ENCODE results near the gene TMC1. TPM values are rescaled to one million over a fixed set of nuclear protein-coding genes. Genes with fewer than 3 reads are reported as not detected.

Gene TMC1
- total and polyA plus RNA-seq, 2 of the 13 experiments (the other 11 are each of a cell fraction or from before 2014, with no cell fraction given): 0.02 to 0.03 TPM

DNA sequence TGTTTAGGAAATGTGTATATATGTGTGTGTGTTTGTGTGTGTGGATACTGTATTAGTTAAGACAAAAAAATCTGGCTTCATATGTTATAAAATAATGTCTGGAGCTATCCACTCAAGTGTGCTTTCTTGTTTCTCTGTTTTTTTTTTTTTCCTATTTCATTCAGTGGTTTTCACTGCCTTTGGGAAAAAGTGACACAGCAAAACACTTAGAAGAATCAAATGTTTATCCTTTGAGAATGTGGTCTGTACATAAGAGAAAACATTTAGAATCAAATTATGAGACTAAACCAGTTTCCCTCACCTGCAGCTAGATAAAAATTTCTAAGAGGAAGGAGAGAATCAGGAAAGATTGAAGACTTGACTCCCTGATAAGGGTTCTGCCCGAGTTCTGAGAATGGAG, 8.1 kb downstream of the TMC1 start:
- Histone ChIP-seq H3K4me2 (ENCODE audit: low read depth, low read length) (no peak overlapping the region), H2AFZ (ENCODE audit: low read length) (no peak overlapping the region), H3K36me3 (replicated peaks in 1 of 2; ENCODE audit: control insufficient read depth in 1 of 2, insufficient read depth in 2 of 2, low read length in 2 of 2) (no peaks in the 10 kb centered on the region), H3K4me3 (replicated peaks in 1 of 3; ENCODE audit: insufficient read depth in 1 of 3, low read depth in 2 of 3, low read length in 3 of 3) (no peak overlapping the region), H4K20me1 (ENCODE audit: insufficient read depth, low read length) (no peaks in the 10 kb centered on the region), H3K27me3 (ENCODE audit: control insufficient read depth in 1 of 2, insufficient read depth in 2 of 2, low read length in 2 of 2) (no peaks in the 10 kb centered on the region), H3K79me2 (ENCODE audit: insufficient read depth, low read length) (no peaks in the 10 kb centered on the region), H3K4me1 (ENCODE audit: insufficient read depth, low read length) (peaks cover 13% of the 10 kb centered on the region), H3K27ac (ENCODE audit: extremely low read length, insufficient read depth, low read length) (no peak overlapping the region), H3K9ac (ENCODE audit: insufficient read depth, low read depth, low read length) (no peak overlapping the region), H3K9me3 (ENCODE audit: low read length) (no peaks in the 10 kb centered on the region)
- BruUV-seq (replicated peaks): no TSS peak
- in situ Hi-C loops (cut with HindIII; ENCODE audit: extremely low pct_ligation_motif_present, low pct_unique_long_range_greater_than_20kb): no loop called here
- POLR2A ChIA-PET: interaction anchor here (0.7 kb wide), 1 partner anchor 21 kb away, joined by 3 read pairs; no protein-coding TSS in a partner anchor
- TF ChIP-seq, protein P1, sequence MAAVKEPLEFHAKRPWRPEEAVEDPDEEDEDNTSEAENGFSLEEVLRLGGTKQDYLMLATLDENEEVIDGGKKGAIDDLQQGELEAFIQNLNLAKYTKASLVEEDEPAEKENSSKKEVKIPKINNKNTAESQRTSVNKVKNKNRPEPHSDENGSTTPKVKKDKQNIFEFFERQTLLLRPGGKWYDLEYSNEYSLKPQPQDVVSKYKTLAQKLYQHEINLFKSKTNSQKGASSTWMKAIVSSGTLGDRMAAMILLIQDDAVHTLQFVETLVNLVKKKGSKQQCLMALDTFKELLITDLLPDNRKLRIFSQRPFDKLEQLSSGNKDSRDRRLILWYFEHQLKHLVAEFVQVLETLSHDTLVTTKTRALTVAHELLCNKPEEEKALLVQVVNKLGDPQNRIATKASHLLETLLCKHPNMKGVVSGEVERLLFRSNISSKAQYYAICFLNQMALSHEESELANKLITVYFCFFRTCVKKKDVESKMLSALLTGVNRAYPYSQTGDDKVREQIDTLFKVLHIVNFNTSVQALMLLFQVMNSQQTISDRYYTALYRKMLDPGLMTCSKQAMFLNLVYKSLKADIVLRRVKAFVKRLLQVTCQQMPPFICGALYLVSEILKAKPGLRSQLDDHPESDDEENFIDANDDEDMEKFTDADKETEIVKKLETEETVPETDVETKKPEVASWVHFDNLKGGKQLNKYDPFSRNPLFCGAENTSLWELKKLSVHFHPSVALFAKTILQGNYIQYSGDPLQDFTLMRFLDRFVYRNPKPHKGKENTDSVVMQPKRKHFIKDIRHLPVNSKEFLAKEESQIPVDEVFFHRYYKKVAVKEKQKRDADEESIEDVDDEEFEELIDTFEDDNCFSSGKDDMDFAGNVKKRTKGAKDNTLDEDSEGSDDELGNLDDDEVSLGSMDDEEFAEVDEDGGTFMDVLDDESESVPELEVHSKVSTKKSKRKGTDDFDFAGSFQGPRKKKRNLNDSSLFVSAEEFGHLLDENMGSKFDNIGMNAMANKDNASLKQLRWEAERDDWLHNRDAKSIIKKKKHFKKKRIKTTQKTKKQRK (IDR thresholded peaks at IDR 0.05; ENCODE audit: low read length): no peak
- TF ChIP-seq SMYD3 (CRISPR knock-in tag; IDR thresholded peaks at IDR 0.05) (no peak), MED1 (CRISPR knock-in tag; IDR thresholded peaks at IDR 0.05) (no peak), CBX1 (IDR thresholded peaks at IDR 0.05; ENCODE audit: low read depth) (no peak), JUNB (CRISPR knock-in tag; IDR thresholded peaks at IDR 0.05; ENCODE audit: borderline replicate concordance) (no peak), ARID3A (IDR thresholded peaks at IDR 0.05; ENCODE audit: low read depth, low read length) (no peak), NR1H2 (CRISPR knock-in tag; IDR thresholded peaks at IDR 0.05; ENCODE audit: borderline replicate concordance, low read depth) (no peak), ELF4 (CRISPR knock-in tag; IDR thresholded peaks at IDR 0.05; ENCODE audit: borderline replicate concordance) (no peak)
- TF ChIP-seq, protein P2, sequence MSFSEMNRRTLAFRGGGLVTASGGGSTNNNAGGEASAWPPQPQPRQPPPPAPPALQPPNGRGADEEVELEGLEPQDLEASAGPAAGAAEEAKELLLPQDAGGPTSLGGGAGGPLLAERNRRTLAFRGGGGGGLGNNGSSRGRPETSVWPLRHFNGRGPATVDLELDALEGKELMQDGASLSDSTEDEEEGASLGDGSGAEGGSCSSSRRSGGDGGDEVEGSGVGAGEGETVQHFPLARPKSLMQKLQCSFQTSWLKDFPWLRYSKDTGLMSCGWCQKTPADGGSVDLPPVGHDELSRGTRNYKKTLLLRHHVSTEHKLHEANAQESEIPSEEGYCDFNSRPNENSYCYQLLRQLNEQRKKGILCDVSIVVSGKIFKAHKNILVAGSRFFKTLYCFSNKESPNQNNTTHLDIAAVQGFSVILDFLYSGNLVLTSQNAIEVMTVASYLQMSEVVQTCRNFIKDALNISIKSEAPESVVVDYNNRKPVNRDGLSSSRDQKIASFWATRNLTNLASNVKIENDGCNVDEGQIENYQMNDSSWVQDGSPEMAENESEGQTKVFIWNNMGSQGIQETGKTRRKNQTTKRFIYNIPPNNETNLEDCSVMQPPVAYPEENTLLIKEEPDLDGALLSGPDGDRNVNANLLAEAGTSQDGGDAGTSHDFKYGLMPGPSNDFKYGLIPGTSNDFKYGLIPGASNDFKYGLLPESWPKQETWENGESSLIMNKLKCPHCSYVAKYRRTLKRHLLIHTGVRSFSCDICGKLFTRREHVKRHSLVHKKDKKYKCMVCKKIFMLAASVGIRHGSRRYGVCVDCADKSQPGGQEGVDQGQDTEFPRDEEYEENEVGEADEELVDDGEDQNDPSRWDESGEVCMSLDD (CRISPR knock-in tag; IDR thresholded peaks at IDR 0.05; ENCODE audit: borderline replicate concordance): no peak
- no peak for ATAC-seq
- WGBS (ENCODE audit: low lambda C conversion rate): 5% methylated on average over 1 of the region's 1 CpG
- intact Hi-C loops (cut with micrococcal nuclease; ENCODE audit: unreplicated experiment): no loop called here
- DNase-seq (ENCODE audit: low spot score): no peak
- FAIRE-seq: no peak
- CTCF ChIA-PET (ENCODE audit: low intra/inter-chr PET ratio, low total read pairs): no interaction called here

Measured in HepG2 (cell line).